ENCODE data around the gene NKAIN1. TPM values are rescaled to one million over a fixed set of nuclear protein-coding genes. Genes with fewer than 3 reads are reported as not detected.
"Not testable (repeated sequence)": the region's sequence is repeated elsewhere in the genome, so short reads cannot be mapped to it uniquely, and the experiment has no call there.

NKAIN1 gene
- under 1 TPM; 0.26 to 0.79 TPM for total RNA-seq

DNA sequence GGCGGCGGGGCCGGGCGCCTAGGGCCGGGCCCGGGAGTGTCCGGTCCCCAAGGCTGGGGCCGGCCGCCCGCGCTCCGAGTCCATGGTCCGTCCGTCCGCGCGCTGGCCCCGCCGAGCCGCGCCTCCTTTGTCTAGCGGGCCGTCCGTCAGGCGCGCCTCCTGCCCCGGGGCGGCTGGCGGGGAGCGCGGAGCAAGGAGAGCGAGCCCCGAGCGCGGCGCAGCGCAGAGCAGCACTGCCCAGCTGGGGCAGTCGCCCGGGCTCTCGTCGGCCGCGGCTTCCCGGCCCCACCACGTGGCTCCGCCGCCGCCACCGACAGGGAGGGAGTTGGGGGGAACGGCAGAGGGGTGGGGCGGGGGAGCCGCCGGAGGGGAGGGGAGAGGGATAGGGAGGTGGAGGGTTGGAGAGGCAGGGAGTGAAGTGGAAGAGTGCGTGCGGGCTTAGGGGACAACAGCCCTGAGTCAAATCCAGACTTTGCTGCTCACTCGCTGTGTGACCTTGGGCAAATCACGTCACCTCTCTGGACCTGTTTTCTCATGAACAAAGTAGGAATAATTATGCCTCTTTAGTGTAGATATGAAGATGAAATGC is at the start of gene NKAIN1:
Gene NKAIN1, minus strand, starts transcription at position 235 of the 589 bp plus-strand sequence. CDS start 340 bp downstream, outside the sequence.
- CTCF ChIA-PET: no interaction called here
- Mint-ChIP-seq H3K4me1 (peaks cover 24% of the 10 kb centered on the region), H3K4me3 (peak within 1 kb of the TSS; percentile 57), H3K27me3 (peaks cover 55% of the 10 kb centered on the region), H3K27ac (no peak within 1 kb of the TSS), H3K36me3 (peaks cover 3% of the 10 kb centered on the region), H3K9me3 (ENCODE audit: low read depth) (no peaks in the 10 kb centered on the region)
- ATAC-seq (peak; percentile 65), DNase-seq (no peak)

GRCh38 chr1:31289021-31289420 is 49.3 kb upstream of the NKAIN1 start:
- ATAC-seq (no peak), DNase-seq (no peak)
- CTCF ChIA-PET: interaction anchor here (1.3 kb wide), 1 partner anchor 8 kb away, joined by 3 read pairs; the partner anchor contains the start of genes SNRNP40 and ZCCHC17
- Mint-ChIP-seq H3K9me3 (ENCODE audit: low read depth) (no peaks in the 10 kb centered on the region), H3K36me3 (peaks cover 47% of the 10 kb centered on the region), H3K27ac (no peak overlapping the region), H3K4me1 (peaks cover 13% of the 10 kb centered on the region), H3K4me3 (no peak overlapping the region), H3K27me3 (no peaks in the 10 kb centered on the region)

DNA sequence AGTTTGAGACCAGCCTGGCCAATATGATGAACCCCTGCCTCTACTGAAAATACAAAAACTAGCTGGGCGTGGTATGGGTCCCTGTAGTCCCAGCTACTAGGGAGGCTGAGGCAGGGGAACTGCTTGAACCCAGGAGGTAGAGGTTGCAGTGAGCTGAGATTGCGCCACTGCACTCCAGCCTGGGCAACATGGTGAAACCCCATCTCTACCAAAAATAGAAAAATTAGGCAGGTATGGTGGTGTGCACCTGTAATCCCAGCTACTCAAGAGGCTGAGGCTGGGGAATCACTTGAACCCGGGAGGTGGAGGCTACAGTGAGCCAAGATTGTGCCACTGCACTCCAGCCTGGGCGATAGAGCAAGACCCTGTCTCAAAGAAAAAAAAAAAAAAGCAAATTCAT is 48.1 kb upstream of the NKAIN1 start:
- not testable (repeated sequence) for H3K27me3 Mint-ChIP-seq; H3K4me3 Mint-ChIP-seq; H3K9me3 Mint-ChIP-seq (ENCODE audit: low read depth); H3K27ac Mint-ChIP-seq; ATAC-seq; DNase-seq
- CTCF ChIA-PET: interaction anchor here (1.3 kb wide), 1 partner anchor 9 kb away, joined by 3 read pairs; the partner anchor contains the start of genes SNRNP40 and ZCCHC17
- peaks cover 14% of the 10 kb centered on the region for H3K4me1 Mint-ChIP-seq
- peaks cover 48% of the 10 kb centered on the region for H3K36me3 Mint-ChIP-seq

DNA sequence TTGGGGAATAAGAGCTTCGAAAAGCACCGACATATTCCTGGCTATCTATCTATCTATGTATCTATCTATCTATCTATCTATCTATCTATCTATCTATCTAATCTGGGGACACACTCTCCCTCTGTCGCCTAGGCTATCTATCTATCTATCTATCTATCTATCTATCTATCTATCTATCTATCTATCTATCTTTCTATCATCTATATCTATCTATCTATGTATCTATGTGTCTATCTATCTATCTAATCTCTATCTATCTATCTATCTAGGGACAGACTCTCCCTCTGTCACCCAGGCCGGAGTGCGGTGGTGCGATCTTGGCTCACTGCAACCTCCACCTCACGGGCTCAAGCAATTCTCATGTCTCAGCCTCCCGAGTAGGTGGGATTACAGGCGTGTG is 42.7 kb upstream of the NKAIN1 start:
- H3K4me3 Mint-ChIP-seq, CTCF ChIA-PET: not testable (repeated sequence)
- peaks cover 12% of the 10 kb centered on the region for H3K4me1 Mint-ChIP-seq

GRCh38 chr1:31273619-31274018 is 33.9 kb upstream of the NKAIN1 start:
- H3K36me3 Mint-ChIP-seq: peaks cover 49% of the 10 kb centered on the region
- CTCF ChIA-PET: no interaction called here
- no peak overlapping the region for H3K27ac Mint-ChIP-seq
- ATAC-seq (no peak), DNase-seq (no peak)
- H3K27me3 Mint-ChIP-seq: no peaks in the 10 kb centered on the region
- no peak overlapping the region for H3K4me3 Mint-ChIP-seq
- H3K4me1 Mint-ChIP-seq: peaks cover 3% of the 10 kb centered on the region
- H3K9me3 Mint-ChIP-seq (ENCODE audit: low read depth): no peaks in the 10 kb centered on the region

More for the DNA sequence above, 42.7 kb upstream of the NKAIN1 start:
- DNase-seq; H3K27ac Mint-ChIP-seq; H3K27me3 Mint-ChIP-seq; ATAC-seq; H3K9me3 Mint-ChIP-seq (ENCODE audit: low read depth): not testable (repeated sequence)
- peaks cover 56% of the 10 kb centered on the region for H3K36me3 Mint-ChIP-seq

- ATAC-seq (no peak), DNase-seq (no peak)
- Mint-ChIP-seq H3K27ac (no peak overlapping the region), H3K36me3 (peaks cover 47% of the 10 kb centered on the region), H3K4me1 (peaks cover 3% of the 10 kb centered on the region), H3K9me3 (ENCODE audit: low read depth) (no peaks in the 10 kb centered on the region), H3K27me3 (no peaks in the 10 kb centered on the region), H3K4me3 (no peak overlapping the region)
- CTCF ChIA-PET: interaction anchor here (0.9 kb wide), 1 partner anchor 9 kb away, joined by 3 read pairs; no protein-coding TSS in a partner anchor
Observed at GRCh38 chr1:31272369-31272768, 32.7 kb upstream of the NKAIN1 start.

- peaks cover 54% of the 10 kb centered on the region for H3K36me3 Mint-ChIP-seq
- CTCF ChIA-PET: interaction anchor here (1.5 kb wide), 1 partner anchor 83 kb away, joined by 5 read pairs; no protein-coding TSS in a partner anchor
Observed at GRCh38 chr1:31266547-31266946, 26.9 kb upstream of the NKAIN1 start.

DNA sequence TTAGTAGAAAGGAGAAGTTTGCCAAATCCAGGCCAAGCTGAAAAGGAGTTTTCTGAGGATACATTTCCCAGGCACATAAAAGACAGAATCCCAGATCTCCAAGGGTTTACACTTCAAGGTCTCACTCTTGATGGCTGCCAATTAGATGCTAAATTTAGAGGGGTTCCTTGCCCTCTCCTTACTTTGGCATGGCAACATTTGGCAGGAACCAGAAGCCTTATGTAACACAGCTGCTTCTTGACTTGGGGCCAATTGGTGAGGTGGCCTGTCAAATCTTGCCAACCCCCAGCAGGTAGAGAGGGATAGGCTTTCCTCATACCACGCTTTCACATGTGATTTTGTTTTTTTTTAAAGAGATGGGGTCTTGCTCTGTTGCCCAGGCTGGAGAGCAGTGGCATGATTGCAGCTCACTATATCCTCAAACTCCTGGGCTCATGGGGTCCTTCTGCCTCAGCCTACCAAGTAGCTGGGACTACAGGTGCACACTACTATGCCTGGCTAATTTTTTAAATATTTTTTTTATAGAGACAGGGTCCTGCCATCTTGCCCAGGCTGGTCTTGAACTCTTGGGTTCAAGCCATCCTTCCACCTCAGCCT is 25.2 kb upstream of the NKAIN1 start:
- Mint-ChIP-seq H3K27ac (no peak overlapping the region), H3K9me3 (ENCODE audit: low read depth) (no peaks in the 10 kb centered on the region), H3K27me3 (no peaks in the 10 kb centered on the region), H3K4me1 (no peaks in the 10 kb centered on the region), H3K4me3 (no peak overlapping the region), H3K36me3 (peaks cover 51% of the 10 kb centered on the region)
- no peak for ATAC-seq
- no peak for DNase-seq
- CTCF ChIA-PET: interaction anchor here (1.2 to 1.7 kb wide), 3 partner anchors 32 to 284 kb away, joined by 3 to 5 read pairs (median 4); partner anchors contain the start of genes SNRNP40 and ZCCHC17

More at GRCh38 chr1:31266547-31266946, 26.9 kb upstream of the NKAIN1 start:
- no peak overlapping the region for H3K27ac Mint-ChIP-seq
- ATAC-seq: no peak
- H3K27me3 Mint-ChIP-seq: no peaks in the 10 kb centered on the region
- H3K9me3 Mint-ChIP-seq (ENCODE audit: low read depth): no peaks in the 10 kb centered on the region
- H3K4me3 Mint-ChIP-seq: no peak overlapping the region
- no peak for DNase-seq
- H3K4me1 Mint-ChIP-seq: no peaks in the 10 kb centered on the region

- CTCF ChIA-PET: interaction anchor here (0.6 to 2.1 kb wide), 6 partner anchors 9 to 286 kb away, joined by 3 to 5 read pairs (median 4); no protein-coding TSS in a partner anchor
- H3K9me3 Mint-ChIP-seq (ENCODE audit: low read depth): no peaks in the 10 kb centered on the region
- ATAC-seq: no peak
- no peaks in the 10 kb centered on the region for H3K27me3 Mint-ChIP-seq
- H3K27ac Mint-ChIP-seq: no peak overlapping the region
- H3K4me3 Mint-ChIP-seq: no peak overlapping the region
- DNase-seq: no peak
- H3K36me3 Mint-ChIP-seq: peaks cover 52% of the 10 kb centered on the region
- H3K4me1 Mint-ChIP-seq: no peaks in the 10 kb centered on the region
Observed at GRCh38 chr1:31263408-31263807, 23.7 kb upstream of the NKAIN1 start.

GRCh38 chr1:31262393-31262792 is 22.7 kb upstream of the NKAIN1 start:
- ATAC-seq; H3K4me3 Mint-ChIP-seq; H3K4me1 Mint-ChIP-seq; H3K27me3 Mint-ChIP-seq; DNase-seq; H3K9me3 Mint-ChIP-seq (ENCODE audit: low read depth); H3K27ac Mint-ChIP-seq: not testable (repeated sequence)
- peaks cover 54% of the 10 kb centered on the region for H3K36me3 Mint-ChIP-seq
- CTCF ChIA-PET: interaction anchor here (0.6 to 2.1 kb wide), 2 partner anchors 76 to 79 kb away, joined by 3 to 5 read pairs; no protein-coding TSS in a partner anchor

- DNase-seq: no peak
- H3K36me3 Mint-ChIP-seq: peaks cover 54% of the 10 kb centered on the region
Observed at GRCh38 chr1:31261916-31262315, 22.2 kb upstream of the NKAIN1 start.

DNA sequence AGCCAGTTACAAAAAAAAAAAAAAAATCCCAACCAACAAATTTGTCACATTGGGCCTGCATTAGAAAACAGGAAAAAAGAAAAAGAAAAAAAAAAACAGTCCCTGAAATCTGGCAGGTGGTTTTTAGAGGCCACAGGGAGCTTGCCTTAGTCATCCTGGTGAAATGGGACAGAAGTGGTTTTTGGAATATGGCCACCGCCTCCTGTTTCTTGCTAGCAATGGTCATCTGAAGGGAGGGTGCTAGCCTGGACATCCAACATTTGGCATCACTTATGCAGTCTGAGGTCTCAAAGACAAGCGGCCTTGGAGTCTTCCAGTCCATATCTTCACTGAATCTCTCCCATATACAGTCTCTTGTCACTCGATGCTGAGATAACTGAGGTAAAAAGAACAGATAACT is 20.1 kb upstream of the NKAIN1 start:
- Mint-ChIP-seq H3K27ac (no peak overlapping the region), H3K9me3 (ENCODE audit: low read depth) (no peaks in the 10 kb centered on the region), H3K4me3 (no peak overlapping the region), H3K4me1 (no peaks in the 10 kb centered on the region), H3K36me3 (peaks cover 46% of the 10 kb centered on the region), H3K27me3 (no peaks in the 10 kb centered on the region)
- DNase-seq (no peak), ATAC-seq (no peak)
- CTCF ChIA-PET: no interaction called here

More at GRCh38 chr1:31261916-31262315, 22.2 kb upstream of the NKAIN1 start:
- no peak for ATAC-seq
- Mint-ChIP-seq H3K27me3 (no peaks in the 10 kb centered on the region), H3K4me1 (no peaks in the 10 kb centered on the region), H3K4me3 (no peak overlapping the region), H3K9me3 (ENCODE audit: low read depth) (no peaks in the 10 kb centered on the region), H3K27ac (no peak overlapping the region)
- CTCF ChIA-PET: interaction anchor here (0.6 to 2.1 kb wide), 2 partner anchors 76 to 78 kb away, joined by 3 to 5 read pairs; no protein-coding TSS in a partner anchor

DNA sequence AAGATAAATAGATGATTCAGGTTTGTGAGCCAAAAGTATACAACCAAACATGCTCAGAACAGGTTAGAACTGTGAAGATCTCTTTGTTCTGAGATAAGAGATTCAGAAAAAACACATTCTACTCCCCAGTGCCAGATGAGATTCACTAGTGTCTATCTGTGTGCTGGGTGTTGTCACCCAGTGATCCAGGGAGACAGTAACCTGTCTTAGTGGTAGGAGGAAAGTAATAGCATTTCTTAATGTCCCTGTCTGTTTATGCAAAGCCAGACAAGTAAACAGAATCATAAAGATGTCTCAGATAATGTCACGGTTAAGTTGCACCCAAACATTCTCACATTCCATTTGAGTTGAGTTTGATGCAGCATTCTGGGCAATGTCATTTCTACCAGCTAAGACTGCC is 18.9 kb upstream of the NKAIN1 start:
- H3K4me3 Mint-ChIP-seq: no peak overlapping the region
- no peaks in the 10 kb centered on the region for H3K4me1 Mint-ChIP-seq
- H3K27me3 Mint-ChIP-seq: no peaks in the 10 kb centered on the region
- no peak for ATAC-seq
- no peaks in the 10 kb centered on the region for H3K9me3 Mint-ChIP-seq (ENCODE audit: low read depth)
- CTCF ChIA-PET: no interaction called here
- peaks cover 38% of the 10 kb centered on the region for H3K36me3 Mint-ChIP-seq
- no peak for DNase-seq
- no peak overlapping the region for H3K27ac Mint-ChIP-seq

DNA sequence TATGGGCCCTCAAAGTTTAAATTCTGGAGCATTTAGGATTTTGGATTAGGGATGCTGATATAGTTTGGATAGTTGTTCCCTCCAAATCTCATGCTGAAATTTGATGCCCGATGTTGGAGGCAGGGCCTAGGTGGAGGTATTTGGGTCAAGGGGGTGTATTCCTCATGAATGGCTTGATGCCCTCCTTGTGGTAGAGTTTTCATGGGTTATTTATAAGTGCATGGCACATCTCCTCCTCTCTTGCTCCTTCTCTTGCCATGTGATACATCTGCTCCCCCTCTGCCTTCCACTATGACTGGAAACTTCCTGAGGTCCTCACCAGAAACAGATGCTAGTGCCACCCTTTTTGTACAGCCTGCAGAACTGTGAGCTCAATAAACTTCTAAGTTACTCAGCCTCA is 17.5 kb upstream of the NKAIN1 start:
- H3K27ac Mint-ChIP-seq: no peak overlapping the region
- DNase-seq (no peak), ATAC-seq (no peak)
- peaks cover 34% of the 10 kb centered on the region for H3K36me3 Mint-ChIP-seq
- CTCF ChIA-PET: interaction anchor here (1.4 kb wide), 1 partner anchor 12 kb away, joined by 3 read pairs; no protein-coding TSS in a partner anchor
- H3K4me1 Mint-ChIP-seq: no peaks in the 10 kb centered on the region
- no peaks in the 10 kb centered on the region for H3K9me3 Mint-ChIP-seq (ENCODE audit: low read depth)
- H3K27me3 Mint-ChIP-seq: no peaks in the 10 kb centered on the region
- no peak overlapping the region for H3K4me3 Mint-ChIP-seq
